Testis (tissue), 2 donors: ENCODE measurements around the gene ADK.

Experiments used
- POLR2A ChIP-seq: fragments of 450-650 bp; IDR thresholded peaks from one replicate; pipeline ENCODE4 v1.6.1; 2017; ENCODE audit warnings: antibody characterized with exemption, mild to moderate bottlenecking, moderate library complexity
- TF ChIP-seq, protein P1 (sequence below), 3 experiments: fragments of 450-650 bp in 2 of 3; fragments of 200-600 bp in 1 of 3; sonication (generic) in 1 of 3; IDR thresholded peaks; one replicate each; pipeline ENCODE4 v1.5.1; 2016 to 2019; ENCODE audit warnings: antibody characterized with exemption in 3 of 3, mild to moderate bottlenecking in 2 of 3, moderate library complexity in 1 of 3

DNA sequence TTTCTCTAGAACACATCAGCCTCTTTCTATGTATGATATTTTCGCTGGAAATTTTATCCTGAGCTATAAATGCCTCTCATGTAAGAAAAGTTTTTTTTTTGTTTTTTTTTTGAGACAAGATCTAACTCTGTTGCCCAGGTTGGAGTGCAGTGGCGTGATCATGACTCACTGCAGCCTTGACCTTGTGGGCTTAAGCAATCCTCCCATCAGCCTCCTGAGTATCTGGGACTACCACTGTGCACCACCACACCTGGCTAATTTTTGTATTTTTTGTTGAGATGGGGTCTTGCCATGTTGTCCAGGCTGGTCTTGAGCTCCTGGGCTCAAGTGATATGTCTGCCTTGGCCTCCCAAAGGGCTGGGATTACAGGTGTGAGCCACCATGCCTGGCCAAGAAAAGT is 80.4 kb downstream of the ADK start:
- TF ChIP-seq POLR2A, result no peak
- TF ChIP-seq, protein P1, sequence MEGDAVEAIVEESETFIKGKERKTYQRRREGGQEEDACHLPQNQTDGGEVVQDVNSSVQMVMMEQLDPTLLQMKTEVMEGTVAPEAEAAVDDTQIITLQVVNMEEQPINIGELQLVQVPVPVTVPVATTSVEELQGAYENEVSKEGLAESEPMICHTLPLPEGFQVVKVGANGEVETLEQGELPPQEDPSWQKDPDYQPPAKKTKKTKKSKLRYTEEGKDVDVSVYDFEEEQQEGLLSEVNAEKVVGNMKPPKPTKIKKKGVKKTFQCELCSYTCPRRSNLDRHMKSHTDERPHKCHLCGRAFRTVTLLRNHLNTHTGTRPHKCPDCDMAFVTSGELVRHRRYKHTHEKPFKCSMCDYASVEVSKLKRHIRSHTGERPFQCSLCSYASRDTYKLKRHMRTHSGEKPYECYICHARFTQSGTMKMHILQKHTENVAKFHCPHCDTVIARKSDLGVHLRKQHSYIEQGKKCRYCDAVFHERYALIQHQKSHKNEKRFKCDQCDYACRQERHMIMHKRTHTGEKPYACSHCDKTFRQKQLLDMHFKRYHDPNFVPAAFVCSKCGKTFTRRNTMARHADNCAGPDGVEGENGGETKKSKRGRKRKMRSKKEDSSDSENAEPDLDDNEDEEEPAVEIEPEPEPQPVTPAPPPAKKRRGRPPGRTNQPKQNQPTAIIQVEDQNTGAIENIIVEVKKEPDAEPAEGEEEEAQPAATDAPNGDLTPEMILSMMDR (IDR thresholded peaks at IDR 0.05), result no peak
